Stimulated activated CD4-positive, alpha-beta T cell treated with anti-CD3 and anti-CD28 coated beads, Interleukin-1b, Interleukin-23, amount 100 ng/mL, for 48 hours (primary cell): ENCODE measurements around the gene GRIK4.
A peak's percentile ranks its signal among the peaks of the same experiment; 100 is the strongest.

Experiments used
- DNase-seq: peaks from one replicate; pipeline ENCODE4 v3.0.0-alpha.2; 2020

GRIK4 gene

GRCh38 chr11:120551191-120551590, 39.6 kb downstream of the GRIK4 start:
- DNase-seq = no peak

- no peak for DNase-seq
Measured at GRCh38 chr11:120554766-120555432, 43.4 kb downstream of the GRIK4 start.

GRCh38 chr11:120555433-120555773, 43.9 kb downstream of the GRIK4 start:
- DNase-seq = no peak

- DNase-seq = no peak
Measured at GRCh38 chr11:120556797-120557196, 45.2 kb downstream of the GRIK4 start.

- no peak for DNase-seq
Measured at GRCh38 chr11:120558744-120559431, 47.3 kb downstream of the GRIK4 start.

- DNase-seq = no peak
Measured at GRCh38 chr11:120561286-120561685, 49.7 kb downstream of the GRIK4 start.

GRCh38 chr11:120562806-120563425, 51.4 kb downstream of the GRIK4 start:
- no peak for DNase-seq

- DNase-seq = no peak
Measured at GRCh38 chr11:120563703-120564572, 52.4 kb downstream of the GRIK4 start.

GRCh38 chr11:120564573-120565311, 53.2 kb downstream of the GRIK4 start:
- peak; percentile 50 for DNase-seq

GRCh38 chr11:120565466-120566155, 54.1 kb downstream of the GRIK4 start:
- no peak for DNase-seq

GRCh38 chr11:120566176-120566575, 54.6 kb downstream of the GRIK4 start:
- DNase-seq = no peak

- DNase-seq = no peak
Measured at GRCh38 chr11:120568572-120569307, 57.2 kb downstream of the GRIK4 start.

- no peak for DNase-seq
Measured at GRCh38 chr11:120569861-120570260, 58.3 kb downstream of the GRIK4 start.

GRCh38 chr11:120571476-120571875, 59.9 kb downstream of the GRIK4 start:
- no peak for DNase-seq

- DNase-seq = no peak
Measured at GRCh38 chr11:120573756-120574354, 62.3 kb downstream of the GRIK4 start.

GRCh38 chr11:120574876-120575275, 63.3 kb downstream of the GRIK4 start:
- no peak for DNase-seq

GRCh38 chr11:120575461-120575860, 63.9 kb downstream of the GRIK4 start:
- DNase-seq = no peak

GRCh38 chr11:120576606-120577005, 65.1 kb downstream of the GRIK4 start:
- DNase-seq = no peak

- no peak for DNase-seq
Measured at GRCh38 chr11:120577041-120577440, 65.5 kb downstream of the GRIK4 start.

- no peak for DNase-seq
Measured at GRCh38 chr11:120577624-120578363, 66.2 kb downstream of the GRIK4 start.
